22Rv1 (cell line): ENCODE results near the gene ZBTB20.

ENCODE experiments used
- ZFX ChIP-seq: fragments of 450-650 bp; IDR thresholded peaks from 2 replicates; pipeline ENCODE4 v1.6.1; 2017; ENCODE audit warnings: antibody characterized with exemption, borderline replicate concordance
- TF ChIP-seq, protein P1 (sequence below): fragments of 450-650 bp; IDR thresholded peaks from 2 replicates; pipeline ENCODE4 v1.5.1; 2017; ENCODE audit warnings: mild to moderate bottlenecking

DNA sequence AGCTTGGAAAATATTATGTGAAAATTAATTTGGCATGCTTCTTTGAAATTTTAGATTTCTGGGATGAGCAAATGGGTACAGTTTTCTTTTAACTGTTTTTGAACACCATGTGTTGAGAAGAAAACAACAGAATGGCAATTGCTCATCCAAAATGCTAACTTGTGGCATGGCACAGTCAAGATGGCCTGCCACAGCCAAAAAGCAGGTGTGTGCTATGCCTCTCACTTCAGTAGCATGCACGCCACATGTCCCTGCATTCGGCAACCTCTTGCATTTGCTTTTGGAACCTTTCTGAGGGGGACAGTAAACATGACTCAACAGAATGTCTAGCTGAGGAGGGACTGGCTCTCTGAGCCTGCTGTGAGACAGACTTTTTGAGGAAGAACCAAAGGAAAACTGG is 714.8 kb downstream of the ZBTB20 start:
- TF ChIP-seq, protein P1, sequence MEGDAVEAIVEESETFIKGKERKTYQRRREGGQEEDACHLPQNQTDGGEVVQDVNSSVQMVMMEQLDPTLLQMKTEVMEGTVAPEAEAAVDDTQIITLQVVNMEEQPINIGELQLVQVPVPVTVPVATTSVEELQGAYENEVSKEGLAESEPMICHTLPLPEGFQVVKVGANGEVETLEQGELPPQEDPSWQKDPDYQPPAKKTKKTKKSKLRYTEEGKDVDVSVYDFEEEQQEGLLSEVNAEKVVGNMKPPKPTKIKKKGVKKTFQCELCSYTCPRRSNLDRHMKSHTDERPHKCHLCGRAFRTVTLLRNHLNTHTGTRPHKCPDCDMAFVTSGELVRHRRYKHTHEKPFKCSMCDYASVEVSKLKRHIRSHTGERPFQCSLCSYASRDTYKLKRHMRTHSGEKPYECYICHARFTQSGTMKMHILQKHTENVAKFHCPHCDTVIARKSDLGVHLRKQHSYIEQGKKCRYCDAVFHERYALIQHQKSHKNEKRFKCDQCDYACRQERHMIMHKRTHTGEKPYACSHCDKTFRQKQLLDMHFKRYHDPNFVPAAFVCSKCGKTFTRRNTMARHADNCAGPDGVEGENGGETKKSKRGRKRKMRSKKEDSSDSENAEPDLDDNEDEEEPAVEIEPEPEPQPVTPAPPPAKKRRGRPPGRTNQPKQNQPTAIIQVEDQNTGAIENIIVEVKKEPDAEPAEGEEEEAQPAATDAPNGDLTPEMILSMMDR: no peak
- TF ChIP-seq ZFX: no peak
